GM21825 (cell line): ENCODE measurements around the gene PDE10A.

Experiments
- ATAC-seq: cut with Tn5 transposase; IDR thresholded peaks from one replicate; pipeline ENCODE4 v1.9.1; 2021; ENCODE audit warnings: mild to moderate bottlenecking, moderate library complexity; ENCODE audit not compliant: unreplicated experiment

PDE10A gene

GRCh38 chr6:165678904-165679303, 15.9 kb upstream of the PDE10A start:
- ATAC-seq, result no peak

GRCh38 chr6:165678429-165678828, 15.4 kb upstream of the PDE10A start:
- ATAC-seq, result no peak

DNA sequence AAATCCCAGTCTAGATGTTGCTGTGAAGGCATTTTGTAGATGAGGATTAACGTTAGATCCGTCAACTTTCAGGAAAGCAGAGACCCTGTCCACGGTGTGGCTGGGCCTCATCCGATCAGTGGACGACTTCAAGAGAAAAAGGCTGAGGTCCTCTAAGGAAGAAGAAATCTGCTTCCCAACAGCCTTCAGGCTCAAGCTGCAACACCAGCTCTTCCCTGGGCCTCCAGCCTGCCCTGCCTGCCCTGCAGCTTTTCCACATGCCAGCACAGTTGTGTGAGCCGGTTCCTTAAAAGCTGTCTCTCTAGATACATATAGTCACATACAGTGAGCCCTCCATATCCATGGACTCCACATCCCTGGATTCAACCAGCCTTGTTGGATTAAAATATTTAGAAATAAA, 14.1 kb upstream of the PDE10A start:
- ATAC-seq, result no peak

GRCh38 chr6:165676435-165677068, 13.5 kb upstream of the PDE10A start:
- no peak for ATAC-seq

- ATAC-seq, result no peak
These were observed 12.1 kb upstream of the PDE10A start for GRCh38 chr6:165675120-165675519.

DNA sequence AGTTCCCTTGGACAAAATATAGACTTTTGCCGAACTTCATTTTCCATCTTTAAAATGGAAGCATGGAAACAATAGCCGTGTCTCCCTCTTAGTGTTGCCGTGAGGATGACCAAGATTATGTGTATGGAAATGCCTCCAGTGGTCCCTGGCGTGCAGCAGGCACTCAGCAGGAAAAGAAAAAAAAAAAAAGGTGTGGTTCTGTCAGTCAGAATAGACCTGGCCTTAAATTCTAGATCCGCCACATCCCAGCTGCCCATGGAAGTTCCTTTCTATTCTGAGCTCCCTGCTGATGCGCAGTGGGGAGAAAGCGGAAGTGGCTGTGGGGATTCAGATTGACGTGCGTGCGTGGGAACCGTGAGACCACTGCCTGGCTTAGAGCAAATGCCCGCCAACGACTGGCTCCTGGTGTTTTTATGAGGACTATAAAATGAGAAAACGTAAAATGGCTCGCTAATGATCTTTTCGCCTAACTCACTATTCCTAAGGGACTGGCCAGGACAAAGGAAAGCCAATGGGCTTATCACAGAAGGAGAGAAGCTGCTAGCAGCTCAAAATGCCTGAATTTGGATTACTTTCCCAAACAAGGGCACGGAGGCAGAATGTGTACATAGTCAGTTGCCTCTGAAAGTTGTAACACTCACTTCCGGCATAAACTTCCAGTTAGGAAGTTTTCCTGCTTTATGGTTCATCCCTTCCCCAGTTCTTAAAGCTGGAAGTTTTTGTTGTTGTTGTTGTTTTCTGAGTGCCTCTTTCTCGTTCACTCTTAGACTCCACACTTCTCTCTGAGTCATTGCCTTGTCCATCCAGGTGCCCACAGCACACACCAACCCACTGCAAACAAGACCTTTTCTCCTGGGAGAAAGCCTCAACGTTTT, 11.4 kb upstream of the PDE10A start:
- no peak for ATAC-seq

DNA sequence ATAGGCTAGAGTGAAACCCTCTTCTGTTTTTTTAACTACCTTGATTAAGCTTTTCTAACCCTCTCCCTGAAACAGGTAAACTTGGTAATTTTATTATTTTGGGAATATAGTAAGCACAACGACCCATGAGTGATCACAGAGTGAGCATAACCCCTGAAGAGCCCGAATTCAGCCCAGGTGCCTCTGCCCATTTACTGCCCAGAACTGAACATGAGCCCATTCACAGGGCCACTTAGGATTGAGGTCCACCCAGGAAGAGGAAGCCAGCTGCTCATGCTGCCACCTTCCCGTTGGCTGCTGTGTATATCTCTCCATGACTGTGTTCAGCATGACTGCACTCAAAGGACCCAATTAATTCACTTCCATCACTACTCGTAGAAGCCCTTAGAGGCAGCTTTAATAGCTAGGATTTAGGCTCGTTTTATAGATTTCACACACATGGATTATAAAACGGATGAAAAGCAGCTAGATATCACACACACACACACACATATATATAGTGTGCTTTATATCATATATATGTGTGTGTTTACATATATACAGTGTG, 8.3 kb upstream of the PDE10A start:
- no peak for ATAC-seq

- no peak for ATAC-seq
These were observed 5.9 kb upstream of the PDE10A start for GRCh38 chr6:165668951-165669350.

DNA sequence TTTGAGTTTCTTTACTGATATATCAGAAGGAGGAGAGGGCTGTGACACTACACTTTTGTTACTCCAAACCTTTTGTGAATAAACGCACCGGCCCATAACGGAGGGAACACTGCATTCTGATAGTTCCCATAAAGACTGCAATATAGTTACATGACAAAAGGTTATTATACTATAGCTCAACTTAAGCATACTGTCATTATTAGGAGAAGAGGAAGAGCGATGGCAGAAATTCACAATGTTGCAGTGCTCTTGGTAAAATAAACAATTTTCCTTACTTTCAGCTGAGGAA, 2.3 kb upstream of the PDE10A start:
- no peak for ATAC-seq

- no peak for ATAC-seq
These were observed 1.7 kb upstream of the PDE10A start for GRCh38 chr6:165664559-165665383.

DNA sequence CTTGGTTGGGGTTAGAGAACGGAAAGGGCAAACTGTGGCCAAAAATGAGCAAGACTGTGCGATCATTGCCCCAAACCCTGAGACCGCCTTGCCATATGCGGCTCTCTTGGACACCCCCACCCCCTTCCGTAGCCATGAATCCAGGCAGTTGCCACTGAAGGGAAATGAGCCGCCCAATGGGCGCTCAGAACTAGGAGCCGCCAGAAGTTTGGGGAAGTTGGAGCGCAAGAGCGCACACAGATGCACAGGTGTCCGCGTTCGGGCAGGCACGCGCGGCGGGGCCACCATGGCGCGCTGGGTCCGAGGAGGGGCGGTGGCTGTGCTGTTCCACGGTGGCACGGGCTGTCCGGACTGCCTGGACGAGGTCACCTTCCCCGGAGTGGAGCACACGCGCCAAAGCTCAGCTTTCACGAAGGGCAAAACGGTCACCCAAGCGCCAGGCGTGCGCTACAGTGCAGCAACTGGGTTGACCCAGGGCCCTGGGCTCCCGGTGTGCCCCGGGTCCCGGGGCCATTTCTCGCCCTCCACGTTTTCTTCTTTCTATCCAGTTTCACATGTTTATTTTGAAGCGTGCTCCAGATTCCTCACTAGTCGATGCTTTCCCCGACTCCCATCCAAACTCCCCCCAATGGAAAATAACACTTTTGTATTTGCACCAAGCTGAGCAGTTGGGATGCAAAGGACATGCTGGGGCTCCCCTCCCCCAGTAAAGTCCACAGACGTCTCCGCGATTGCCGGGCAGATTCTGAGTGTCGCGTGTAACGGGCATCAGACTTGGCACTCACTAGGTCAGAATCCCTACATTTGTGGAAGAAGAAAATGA, 906 bp upstream of the PDE10A start:
- ATAC-seq, result no peak

DNA sequence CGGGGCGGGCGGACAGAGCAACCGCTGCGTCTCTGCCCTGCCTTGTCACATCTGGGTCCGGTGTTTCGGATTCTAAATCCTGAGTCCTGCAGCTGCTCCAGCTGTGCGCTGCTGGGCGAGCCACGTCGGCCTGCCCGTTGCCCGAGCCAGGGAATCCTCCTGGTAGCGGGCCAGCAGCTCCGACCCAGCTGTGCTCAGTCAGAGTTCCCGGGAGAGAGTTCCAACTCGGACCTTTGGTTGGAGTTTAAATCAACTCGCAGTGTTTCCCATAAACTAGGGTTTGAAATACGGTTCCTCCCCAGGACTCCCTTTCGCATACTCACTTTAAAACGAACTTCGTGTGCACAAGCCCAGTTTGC, 315 bp upstream of the PDE10A start:
- no peak for ATAC-seq

DNA sequence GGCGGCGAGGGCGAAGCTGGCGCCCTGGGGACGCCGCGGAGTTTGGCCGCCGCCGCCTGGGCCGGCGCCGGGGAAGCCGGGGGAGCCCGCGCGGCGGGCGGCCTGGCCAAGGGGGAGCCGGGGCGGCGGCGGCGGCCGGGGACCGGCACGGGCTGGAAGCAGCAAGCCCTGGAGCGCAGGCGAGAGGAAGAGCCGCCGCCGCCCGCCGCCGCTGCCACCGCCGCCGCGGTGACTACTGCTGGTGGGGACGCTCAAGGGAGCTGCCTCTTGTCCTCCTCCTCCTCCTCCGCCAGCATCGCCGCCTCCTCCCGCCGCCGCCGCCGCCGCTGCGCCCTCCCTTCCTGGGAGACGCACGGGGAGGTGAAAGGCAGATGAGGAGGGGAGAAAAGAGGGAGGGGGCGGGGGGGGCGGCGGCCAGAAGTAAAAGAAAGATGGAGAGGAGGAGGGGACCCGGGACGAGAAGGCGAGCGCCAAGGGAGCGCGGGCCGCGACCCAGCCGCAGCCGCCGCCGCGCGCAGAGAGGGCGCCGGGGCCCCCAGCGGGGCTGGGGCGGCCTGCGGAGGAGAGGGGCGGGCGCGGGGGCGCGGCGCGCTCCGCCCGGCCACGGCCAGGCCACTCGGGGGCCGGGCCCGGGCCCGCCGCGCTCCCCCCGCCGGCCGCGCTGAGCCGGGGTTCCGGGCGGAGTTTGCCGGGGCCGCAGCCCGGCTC, 846 bp downstream of the PDE10A start:
- ATAC-seq, result no peak

GRCh38 chr6:165661664-165662025, 1.4 kb downstream of the PDE10A start:
- no peak for ATAC-seq

DNA sequence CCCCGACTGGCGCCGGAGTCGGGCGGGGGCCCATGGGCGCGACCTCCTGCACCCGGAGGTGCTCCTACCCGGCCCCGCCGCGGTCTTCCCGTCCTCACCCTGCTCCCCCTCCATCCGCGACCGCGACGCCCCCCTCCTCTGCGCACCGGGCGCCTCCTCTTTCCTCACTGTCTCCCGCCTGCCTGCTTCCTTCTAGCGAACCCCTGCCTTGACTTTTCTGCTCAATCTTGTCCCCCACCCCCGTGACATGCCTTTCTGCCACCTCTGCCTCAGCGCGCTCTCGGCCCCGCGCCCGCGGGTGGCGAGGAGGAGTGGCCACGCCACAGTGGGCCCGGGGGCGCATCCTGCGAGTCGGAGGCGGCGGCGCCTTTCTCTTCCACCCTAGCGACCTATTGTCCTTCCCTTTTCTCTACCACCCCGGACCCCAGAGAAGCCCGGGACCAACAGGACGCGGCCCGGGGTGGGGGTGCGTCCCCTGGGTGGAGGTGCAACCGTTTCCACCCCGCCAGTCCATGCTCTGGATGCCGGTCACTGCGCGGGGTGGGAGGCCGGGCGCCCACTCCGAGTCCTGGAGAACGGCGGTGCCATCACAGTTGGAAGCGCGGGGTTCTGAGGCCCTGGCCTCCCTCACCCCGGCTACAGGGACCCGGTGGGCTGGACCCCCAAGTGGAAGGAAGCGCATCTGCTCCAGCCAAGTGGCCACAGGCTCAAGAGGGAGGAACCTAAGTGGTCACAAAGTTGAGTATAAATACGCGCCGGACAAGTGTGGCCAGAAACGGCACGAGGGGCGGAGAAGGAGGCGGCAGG, 2.0 kb downstream of the PDE10A start:
- ATAC-seq, result no peak

GRCh38 chr6:165659945-165660856, 2.8 kb downstream of the PDE10A start:
- ATAC-seq, result no peak

DNA sequence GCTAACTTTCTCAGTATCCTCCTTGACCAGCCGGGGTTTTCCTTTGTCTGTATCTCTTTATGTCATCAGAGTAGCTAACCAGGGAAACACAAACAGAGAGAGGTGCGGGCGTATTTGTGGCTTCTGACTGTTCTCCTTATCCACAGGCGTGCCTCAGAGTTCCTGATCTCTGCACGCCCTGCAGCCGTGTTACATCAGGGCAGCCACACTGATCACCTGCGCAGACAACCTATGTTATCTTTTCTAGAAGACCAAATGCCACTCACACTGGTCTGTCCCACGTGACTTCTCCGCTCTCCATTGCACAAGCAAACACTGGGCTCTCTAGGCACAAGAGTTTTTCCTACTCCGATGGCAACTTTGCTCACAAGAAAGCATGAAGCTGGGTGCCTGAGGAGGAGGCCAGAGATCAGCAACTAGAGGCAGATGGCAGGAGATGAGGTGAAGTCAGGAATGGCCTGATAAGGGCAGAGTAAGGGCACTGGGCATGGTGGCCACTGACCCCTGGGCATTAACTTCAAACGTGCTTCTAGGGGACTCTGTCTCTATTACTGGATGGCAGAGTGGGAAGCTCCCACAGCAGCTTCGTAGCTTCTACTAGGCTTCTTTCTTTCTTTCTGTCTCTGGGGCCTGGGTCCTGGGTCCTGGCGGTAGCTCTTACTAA, 4.5 kb downstream of the PDE10A start:
- no peak for ATAC-seq

DNA sequence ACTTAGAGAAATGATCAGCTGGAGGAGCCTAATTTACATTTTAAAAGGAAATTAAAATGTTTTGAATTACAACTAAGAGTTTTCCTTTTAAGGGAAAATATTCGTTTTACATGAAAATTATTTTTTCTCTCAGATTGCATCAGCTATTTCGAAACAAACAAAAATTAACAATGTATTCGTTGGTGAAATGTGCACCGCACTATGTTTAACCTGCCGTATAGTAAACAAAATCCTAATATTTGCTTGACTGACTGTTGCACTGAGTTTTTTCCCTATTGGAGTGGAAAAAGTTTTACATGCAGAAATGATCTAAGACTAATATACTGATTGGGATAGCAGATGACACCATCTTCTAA, 5.7 kb downstream of the PDE10A start:
- ATAC-seq, result no peak
